NB4 (cell line): Measurements from ENCODE around the gene YPEL1.

ENCODE experiments used
- POLR2A ChIP-seq: IDR thresholded peaks from 2 replicates; pipeline ENCODE4 v1.6.1; 2011; ENCODE audit warnings: mild to moderate bottlenecking; ENCODE audit not compliant: insufficient read length; ENCODE audit errors: extremely low read depth
- TF ChIP-seq, protein P1 (sequence below): IDR thresholded peaks from one replicate; pipeline ENCODE4 v1.5.1; 2012; ENCODE audit warnings: low read depth, low read length

DNA sequence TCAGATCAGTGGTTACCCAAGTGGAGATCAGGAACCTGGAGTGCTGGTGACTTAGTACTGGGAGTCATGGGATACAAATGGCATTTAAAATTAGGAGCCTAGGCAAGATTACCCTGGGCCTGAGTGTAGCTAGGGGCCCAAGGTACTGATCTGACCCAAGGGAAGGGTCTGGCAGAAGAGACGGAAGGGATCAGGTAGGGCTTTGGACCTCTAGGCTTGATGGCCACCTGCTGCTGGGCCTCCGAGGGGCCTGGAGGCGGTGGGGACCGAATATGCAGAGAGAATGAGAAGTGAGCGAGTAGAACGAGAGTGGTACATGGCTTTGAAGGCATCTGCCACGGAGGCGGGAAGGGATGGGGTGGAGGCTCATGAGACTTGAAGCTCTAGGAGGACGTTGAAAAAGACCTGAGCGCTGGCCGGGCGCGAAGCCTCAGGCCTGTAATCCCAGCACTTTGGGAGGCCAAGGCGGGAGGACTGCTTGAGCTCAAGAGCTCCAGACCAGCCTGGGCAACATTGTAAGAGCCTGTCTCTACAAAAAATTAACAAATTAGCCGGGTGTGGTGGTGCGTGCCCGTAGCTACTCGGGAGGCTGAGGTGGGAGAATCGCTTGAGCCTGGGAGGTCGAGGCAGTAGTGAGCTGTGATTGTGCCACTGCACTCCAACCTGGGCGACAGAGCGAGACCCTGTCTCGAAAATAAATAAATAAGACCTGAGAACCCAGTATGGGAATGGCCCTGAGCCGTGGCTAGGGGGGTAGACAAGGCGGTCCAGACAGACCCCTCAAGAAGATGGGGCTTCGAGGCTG, 70.3 kb downstream of the YPEL1 start:
- TF ChIP-seq, protein P1, sequence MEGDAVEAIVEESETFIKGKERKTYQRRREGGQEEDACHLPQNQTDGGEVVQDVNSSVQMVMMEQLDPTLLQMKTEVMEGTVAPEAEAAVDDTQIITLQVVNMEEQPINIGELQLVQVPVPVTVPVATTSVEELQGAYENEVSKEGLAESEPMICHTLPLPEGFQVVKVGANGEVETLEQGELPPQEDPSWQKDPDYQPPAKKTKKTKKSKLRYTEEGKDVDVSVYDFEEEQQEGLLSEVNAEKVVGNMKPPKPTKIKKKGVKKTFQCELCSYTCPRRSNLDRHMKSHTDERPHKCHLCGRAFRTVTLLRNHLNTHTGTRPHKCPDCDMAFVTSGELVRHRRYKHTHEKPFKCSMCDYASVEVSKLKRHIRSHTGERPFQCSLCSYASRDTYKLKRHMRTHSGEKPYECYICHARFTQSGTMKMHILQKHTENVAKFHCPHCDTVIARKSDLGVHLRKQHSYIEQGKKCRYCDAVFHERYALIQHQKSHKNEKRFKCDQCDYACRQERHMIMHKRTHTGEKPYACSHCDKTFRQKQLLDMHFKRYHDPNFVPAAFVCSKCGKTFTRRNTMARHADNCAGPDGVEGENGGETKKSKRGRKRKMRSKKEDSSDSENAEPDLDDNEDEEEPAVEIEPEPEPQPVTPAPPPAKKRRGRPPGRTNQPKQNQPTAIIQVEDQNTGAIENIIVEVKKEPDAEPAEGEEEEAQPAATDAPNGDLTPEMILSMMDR: no peak
- TF ChIP-seq POLR2A: no peak
